Cardiac muscle cell (in vitro differentiated cells and primary cell): ENCODE data around the gene ZNF398. TPM values are rescaled to one million over a fixed set of nuclear protein-coding genes. Genes with fewer than 3 reads are reported as not detected.

Experiments
- DNase-seq, 2 donors: peaks; one replicate each; pipeline versions ENCODE4 v3.0.0 to v3.0.0-alpha.2; 2010 to 2017; ENCODE audit warnings: low read depth in 1 of 2, low spot score in 1 of 2
- H3K27ac ChIP-seq: fragments of 200-600 bp; sonication (generic); 2 replicates; pipeline ENCODE4 v1.5.1; 2016
- H3K27me3 ChIP-seq: fragments of 200-600 bp; sonication (generic); 2 replicates; pipeline ENCODE4 v1.6.0; 2016; ENCODE audit warnings: control low read depth
- H3K36me3 ChIP-seq: fragments of 200-600 bp; sonication (generic); 2 replicates; pipeline ENCODE4 v1.5.1; 2016; ENCODE audit warnings: control low read depth
- H3K4me1 ChIP-seq: fragments of 200-600 bp; sonication (generic); 2 replicates; pipeline ENCODE4 v1.8.1; 2017; ENCODE audit warnings: low read depth, mild to moderate bottlenecking, mixed run types
- H3K4me3 ChIP-seq: fragments of 200-600 bp; sonication (generic); 2 replicates; pipeline ENCODE4 v1.5.1; 2016; ENCODE audit warnings: mild to moderate bottlenecking
- H3K9me3 ChIP-seq: fragments of 200-600 bp; sonication (generic); 2 replicates; pipeline ENCODE4 v1.5.1; 2017; ENCODE audit warnings: low read depth, mild to moderate bottlenecking, control low read depth
- polyA plus RNA-seq: library from polyadenylated mRNA; unstranded; fragments of >200 nt; fragmentation: Nextera tagmentation; extraction: Ambion mirVana; gene quantifications from 2 replicates; pipeline ENCODE4 v1.2.1, GENCODE V29; 2016
- total RNA-seq: library from RNA; depleted of rRNA; stranded (reverse); fragments of >200 nt; gene quantifications from 2 replicates; pipeline ENCODE4 v1.2.3, GENCODE V29; 2016
- TF ChIP-seq, protein P1 (sequence below): IDR thresholded peaks from 2 replicates; pipeline ENCODE4 v1.5.1; 2012; ENCODE audit warnings: low read depth, mild to moderate bottlenecking, low read length

ZNF398 gene
- total and polyA plus RNA-seq, 2 experiments from 2014 or later: 8.0 to 22.1 TPM

DNA sequence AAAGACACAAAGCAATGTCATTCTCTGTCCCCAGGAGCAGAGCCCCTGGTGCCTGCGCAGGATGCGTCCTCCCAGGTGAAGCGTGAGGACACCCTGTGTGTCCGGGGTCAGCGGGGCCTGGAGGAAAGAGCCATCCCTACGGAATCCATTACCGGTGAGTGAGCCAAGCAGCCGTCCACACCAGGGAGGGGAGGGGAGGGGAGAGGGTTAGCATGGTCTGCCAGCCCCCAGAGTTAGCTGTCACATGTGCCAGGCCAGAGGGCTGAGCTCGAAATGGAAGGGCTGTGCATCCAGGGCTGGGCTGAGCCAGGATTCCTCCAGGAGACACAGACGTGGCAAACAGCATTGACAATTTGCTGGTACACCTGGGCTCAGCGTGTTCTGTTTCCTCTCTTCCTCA lies 63.3 kb downstream of the ZNF398 start:
- Histone ChIP-seq H3K27me3 (no peaks in the 10 kb centered on the region), H3K9me3 (no peaks in the 10 kb centered on the region), H3K27ac (no peak overlapping the region), H3K4me1 (no peaks in the 10 kb centered on the region), H3K4me3 (no peak overlapping the region), H3K36me3 (peaks cover 70% of the 10 kb centered on the region)
- TF ChIP-seq, protein P1, sequence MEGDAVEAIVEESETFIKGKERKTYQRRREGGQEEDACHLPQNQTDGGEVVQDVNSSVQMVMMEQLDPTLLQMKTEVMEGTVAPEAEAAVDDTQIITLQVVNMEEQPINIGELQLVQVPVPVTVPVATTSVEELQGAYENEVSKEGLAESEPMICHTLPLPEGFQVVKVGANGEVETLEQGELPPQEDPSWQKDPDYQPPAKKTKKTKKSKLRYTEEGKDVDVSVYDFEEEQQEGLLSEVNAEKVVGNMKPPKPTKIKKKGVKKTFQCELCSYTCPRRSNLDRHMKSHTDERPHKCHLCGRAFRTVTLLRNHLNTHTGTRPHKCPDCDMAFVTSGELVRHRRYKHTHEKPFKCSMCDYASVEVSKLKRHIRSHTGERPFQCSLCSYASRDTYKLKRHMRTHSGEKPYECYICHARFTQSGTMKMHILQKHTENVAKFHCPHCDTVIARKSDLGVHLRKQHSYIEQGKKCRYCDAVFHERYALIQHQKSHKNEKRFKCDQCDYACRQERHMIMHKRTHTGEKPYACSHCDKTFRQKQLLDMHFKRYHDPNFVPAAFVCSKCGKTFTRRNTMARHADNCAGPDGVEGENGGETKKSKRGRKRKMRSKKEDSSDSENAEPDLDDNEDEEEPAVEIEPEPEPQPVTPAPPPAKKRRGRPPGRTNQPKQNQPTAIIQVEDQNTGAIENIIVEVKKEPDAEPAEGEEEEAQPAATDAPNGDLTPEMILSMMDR: no peak
- no peak for DNase-seq

DNA sequence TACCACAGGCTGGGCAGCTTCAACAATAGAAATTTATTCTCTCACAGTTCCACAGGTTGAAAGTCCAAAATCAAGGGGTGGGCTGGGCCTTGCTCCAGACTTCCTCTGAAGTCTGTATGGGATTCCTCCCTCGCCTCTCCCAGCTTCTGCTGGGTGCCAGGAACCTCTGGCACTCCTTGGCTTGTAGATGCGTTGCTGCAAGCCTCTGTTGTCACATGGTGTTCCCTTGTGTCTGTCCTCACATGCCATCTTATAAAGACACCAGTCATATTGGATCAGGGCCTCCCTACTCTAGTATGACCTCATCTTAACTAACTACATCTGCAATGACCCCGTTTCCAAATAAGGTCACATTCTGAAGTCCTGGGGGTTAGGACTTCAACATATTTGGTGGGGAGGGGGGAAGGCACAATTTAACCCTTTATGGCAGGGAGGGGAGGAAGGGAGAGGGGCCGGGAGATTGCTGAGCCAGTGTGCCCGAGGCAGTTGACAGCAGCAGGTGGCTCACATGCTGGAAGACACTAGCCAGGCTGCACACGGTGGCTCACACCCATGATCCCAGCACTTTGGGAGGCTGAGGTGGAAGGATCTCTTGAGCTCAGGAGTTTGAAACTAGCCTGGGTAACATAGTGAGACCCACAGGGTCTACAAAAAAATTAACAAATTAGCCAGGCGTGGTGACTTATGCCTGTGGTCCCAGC lies 66.9 kb downstream of the ZNF398 start:
- Histone ChIP-seq H3K36me3 (peaks cover 75% of the 10 kb centered on the region), H3K9me3 (no peaks in the 10 kb centered on the region), H3K27ac (no peak overlapping the region), H3K27me3 (no peaks in the 10 kb centered on the region), H3K4me3 (no peak overlapping the region), H3K4me1 (no peaks in the 10 kb centered on the region)
- no peak for DNase-seq
- TF ChIP-seq, protein P1: no peak

DNA sequence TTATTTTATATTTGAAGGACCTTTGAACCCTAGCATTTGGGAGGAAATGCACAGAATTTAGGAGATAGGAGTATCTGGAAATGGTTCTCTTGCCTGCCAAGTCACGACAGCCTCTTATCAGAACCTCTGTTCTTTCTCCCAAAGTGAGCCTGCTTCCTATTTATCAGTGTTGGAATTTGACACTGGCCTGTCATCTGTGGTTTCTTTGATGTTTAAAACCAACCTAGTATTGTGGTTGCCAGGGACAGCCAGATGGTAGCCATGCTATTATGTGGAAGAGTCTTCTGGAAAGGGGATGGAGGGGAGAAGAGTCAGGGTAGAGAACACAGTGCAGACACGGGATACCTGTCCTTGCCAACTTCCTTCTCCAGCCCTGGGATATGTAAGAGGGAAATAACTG lies 69.1 kb downstream of the ZNF398 start:
- no peaks in the 10 kb centered on the region for H3K4me1 ChIP-seq
- no peaks in the 10 kb centered on the region for H3K27me3 ChIP-seq
- H3K36me3 ChIP-seq: peaks cover 56% of the 10 kb centered on the region
- no peak overlapping the region for H3K27ac ChIP-seq
- H3K9me3 ChIP-seq: no peaks in the 10 kb centered on the region
- DNase-seq: peak in 1 of 2 donors; percentile 30
- no peak overlapping the region for H3K4me3 ChIP-seq
- TF ChIP-seq, protein P1: no peak

DNA sequence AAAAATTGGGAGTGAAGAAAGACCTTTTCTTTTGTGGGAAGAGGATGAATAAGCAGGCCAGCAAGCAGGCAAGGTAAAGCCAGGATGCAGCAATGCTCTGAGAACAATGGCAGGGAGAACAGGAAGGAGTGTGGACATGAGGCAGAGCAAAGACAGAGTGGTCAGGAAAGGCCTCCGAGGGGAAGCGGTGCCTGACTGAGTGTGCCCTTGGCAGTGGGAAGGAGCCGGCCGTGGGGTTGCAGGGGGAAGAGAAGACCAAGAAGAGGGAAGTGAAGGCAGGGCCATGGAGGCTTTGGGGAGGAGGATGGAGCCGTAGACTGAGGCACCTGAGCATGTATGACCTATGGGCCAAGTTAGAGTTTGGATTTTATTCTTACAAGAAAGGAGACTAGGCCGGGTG lies 70.3 kb downstream of the ZNF398 start:
- Histone ChIP-seq H3K4me1 (no peaks in the 10 kb centered on the region), H3K36me3 (peaks cover 47% of the 10 kb centered on the region), H3K9me3 (no peaks in the 10 kb centered on the region), H3K4me3 (no peak overlapping the region), H3K27me3 (no peaks in the 10 kb centered on the region), H3K27ac (no peak overlapping the region)
- TF ChIP-seq, protein P1: no peak
- no peak for DNase-seq

DNA sequence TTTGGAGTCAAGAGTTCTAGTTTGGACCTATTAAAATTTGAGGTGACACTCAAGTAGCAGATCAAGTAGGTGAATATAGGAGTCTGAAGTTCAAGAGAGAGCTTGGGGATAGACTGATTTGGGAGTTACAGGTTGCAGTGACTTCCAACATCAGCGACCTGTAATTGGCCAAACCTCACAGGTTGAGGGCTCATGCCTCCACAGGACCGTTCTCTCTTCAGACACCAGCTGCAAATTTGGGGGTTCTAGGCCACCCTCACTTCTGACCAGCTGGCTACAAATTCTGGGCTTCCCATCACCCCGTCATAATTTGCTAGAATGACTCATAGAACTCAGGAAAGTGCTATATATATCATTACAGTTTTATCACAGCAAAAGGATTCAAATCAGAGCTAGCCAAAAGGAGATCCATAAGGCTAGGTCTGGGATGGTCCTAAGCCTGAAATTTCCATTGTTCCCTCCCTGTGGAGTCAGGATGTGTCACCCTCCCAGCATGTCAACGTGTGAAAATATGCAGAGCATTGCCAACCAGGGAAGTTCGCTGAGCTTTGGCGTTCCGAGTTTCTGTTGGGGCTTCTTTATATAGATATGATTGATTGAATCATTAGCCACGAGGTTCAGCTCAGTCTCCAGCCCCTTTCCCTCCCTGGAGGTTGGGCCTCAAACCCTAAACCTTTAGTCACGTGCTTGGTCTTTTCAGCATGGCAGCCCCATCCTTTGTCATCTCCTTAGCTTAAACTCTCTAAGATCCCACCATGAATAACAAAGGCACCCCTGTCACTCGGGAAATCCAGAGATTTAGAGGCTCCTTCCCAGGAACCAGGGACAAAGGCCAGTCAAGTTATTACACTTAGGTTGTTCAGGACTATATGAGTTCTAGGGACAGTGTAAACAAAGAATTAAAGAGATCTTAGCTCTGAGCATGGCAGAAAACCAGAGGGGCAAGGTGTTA lies 71.5 kb downstream of the ZNF398 start:
- Histone ChIP-seq H3K27me3 (no peaks in the 10 kb centered on the region), H3K9me3 (no peaks in the 10 kb centered on the region), H3K4me3 (no peak overlapping the region), H3K27ac (no peak overlapping the region), H3K4me1 (no peaks in the 10 kb centered on the region), H3K36me3 (peaks cover 36% of the 10 kb centered on the region)
- TF ChIP-seq, protein P1: no peak
- no peak for DNase-seq
